IMR-90 (cell line): ENCODE measurements around the gene SLC22A4. TPM values are rescaled to one million over a fixed set of nuclear protein-coding genes. Genes with fewer than 3 reads are reported as not detected.

Experiments
- ATAC-seq: fragments of 200-7000 bp; cut with Tn5 transposase; 2 replicates; pipeline ENCODE4 v1.9.1; 2020; ENCODE audit warnings: low read depth, mild to moderate bottlenecking, moderate library complexity
- BruUV-seq: library from RNA; stranded (reverse); fragments of 400-500 nt; replicated peaks from 2 replicates; lab custom pipeline; 2021; lab: Mats Ljungman, UMichigan
- CTCF ChIA-PET: fragments of 300-600 bp; formaldehyde crosslinking; extraction: SDS; loops from one replicate; lab custom pipeline; 2021; ENCODE audit warnings: antibody characterized with exemption; lab: Yijun Ruan, JAX
- POLR2A ChIA-PET: fragments of 300-600 bp; sonication (Branson Sonifier 250); formaldehyde crosslinking; loops from one replicate; lab custom pipeline; 2022; ENCODE audit warnings: antibody characterized with exemption; ENCODE audit not compliant: unreplicated experiment; lab: Charles Lee
- DNase-seq: peaks from one replicate; pipeline ENCODE4 v3.0.0; 2013
- H2AFZ ChIP-seq: replicated peaks from 2 replicates; pipeline ENCODE3; 2013; ENCODE audit warnings: low read length, mild to moderate bottlenecking; ENCODE audit not compliant: poor library complexity
- H2AK5ac ChIP-seq: 2 replicates; pipeline ENCODE4 v1.6.1; 2013; ENCODE audit warnings: low read depth, low read length, inconsistent platforms
- H2AK9ac ChIP-seq: replicated peaks from 2 replicates; pipeline ENCODE3; 2013; ENCODE audit warnings: mild to moderate bottlenecking, low read depth, low read length, moderate library complexity; ENCODE audit not compliant: poor library complexity
- H2BK120ac ChIP-seq: 2 replicates; pipeline ENCODE4 v1.6.1; 2013; ENCODE audit warnings: low read depth, low read length, inconsistent platforms
- H2BK15ac ChIP-seq: 3 replicates; pipeline ENCODE4 v1.6.1; 2013; ENCODE audit warnings: low read depth, low read length, inconsistent platforms
- H2BK20ac ChIP-seq: 2 replicates; pipeline ENCODE4 v1.6.1; 2013; ENCODE audit warnings: low read depth, mild to moderate bottlenecking, inconsistent platforms, low read length, moderate library complexity
- H2BK5ac ChIP-seq: 2 replicates; pipeline ENCODE4 v1.6.1; 2013; ENCODE audit warnings: mild to moderate bottlenecking, low read depth, low read length, inconsistent platforms; ENCODE audit not compliant: poor library complexity, severe bottlenecking
- H3K14ac ChIP-seq: replicated peaks from 2 replicates; pipeline ENCODE4 v1.6.1; 2013; ENCODE audit warnings: low read depth, low read length, inconsistent platforms
- H3K18ac ChIP-seq: 2 replicates; pipeline ENCODE4 v1.6.1; 2013; ENCODE audit warnings: low read depth, low read length, control low read depth
- H3K23ac ChIP-seq: 2 replicates; pipeline ENCODE4 v1.6.1; 2013; ENCODE audit warnings: low read depth, low read length, inconsistent platforms
- H3K27ac ChIP-seq: 2 replicates; pipeline ENCODE4 v1.5.1; 2013; ENCODE audit warnings: mild to moderate bottlenecking, control low read depth, low read length; ENCODE audit not compliant: insufficient read depth
- H3K27me3 ChIP-seq: 2 replicates; pipeline ENCODE4 v1.6.1; 2013; ENCODE audit warnings: low read length; ENCODE audit not compliant: control insufficient read depth, insufficient read depth
- H3K36me3 ChIP-seq: 2 replicates; pipeline ENCODE4 v1.6.1; 2013; ENCODE audit warnings: low read length, mixed read lengths; ENCODE audit not compliant: control insufficient read depth, insufficient read depth
- H3K4ac ChIP-seq: 2 replicates; pipeline ENCODE4 v1.6.1; 2013; ENCODE audit warnings: low read depth, low read length, inconsistent platforms
- H3K4me1 ChIP-seq: 2 replicates; pipeline ENCODE4 v1.6.1; 2013; ENCODE audit warnings: low read length, mixed read lengths; ENCODE audit not compliant: control insufficient read depth, insufficient read depth
- H3K4me2 ChIP-seq: 2 replicates; pipeline ENCODE4 v1.6.1; 2013; ENCODE audit warnings: low read depth, mild to moderate bottlenecking, control low read depth, low read length, moderate library complexity
- H3K4me3 ChIP-seq: 2 replicates; pipeline ENCODE4 v1.5.1; 2013; ENCODE audit warnings: low read depth, mild to moderate bottlenecking, control low read depth, low read length, moderate library complexity; ENCODE audit not compliant: insufficient read depth
- H3K56ac ChIP-seq: 2 replicates; pipeline ENCODE4 v1.6.1; 2013; ENCODE audit warnings: low read length, inconsistent platforms; ENCODE audit not compliant: insufficient read depth; ENCODE audit errors: extremely low read depth
- H3K79me1 ChIP-seq, 2 experiments: 2 replicates each; pipeline ENCODE4 v1.6.1; 2013; ENCODE audit warnings: low read length in 2 of 2, inconsistent platforms in 1 of 2, low read depth in 1 of 2
- H3K9ac ChIP-seq: 2 replicates; pipeline ENCODE4 v1.6.1; 2013; ENCODE audit warnings: low read depth, low read length, control low read depth
- H3K9me1 ChIP-seq: 2 replicates; pipeline ENCODE4 v1.6.1; 2013; ENCODE audit warnings: low read length, inconsistent platforms; ENCODE audit not compliant: insufficient read depth
- H3K9me3 ChIP-seq: 2 replicates; pipeline ENCODE4 v1.6.1; 2013; ENCODE audit warnings: low read length; ENCODE audit not compliant: control insufficient read depth, insufficient read depth
- H4K20me1 ChIP-seq: 2 replicates; pipeline ENCODE4 v1.6.1; 2013; ENCODE audit warnings: low read length, inconsistent platforms; ENCODE audit not compliant: insufficient read depth
- H4K5ac ChIP-seq: 2 replicates; pipeline ENCODE4 v1.6.1; 2013; ENCODE audit warnings: mild to moderate bottlenecking, low read depth, low read length, control low read depth
- H4K8ac ChIP-seq, 2 experiments: 2 replicates each; pipeline ENCODE4 v1.6.1; 2013; ENCODE audit warnings: low read depth in 2 of 2, low read length in 2 of 2, control low read depth in 1 of 2, inconsistent platforms in 1 of 2
- H4K91ac ChIP-seq: 2 replicates; pipeline ENCODE4 v1.6.1; 2013; ENCODE audit warnings: low read depth, low read length, inconsistent platforms; ENCODE audit not compliant: insufficient read depth
- MAFK ChIP-seq: IDR thresholded peaks from 2 replicates; pipeline ENCODE4 v1.6.1; 2012; ENCODE audit warnings: low read depth, low read length, improper control_type of control experiment
- MAZ ChIP-seq: IDR thresholded peaks from 2 replicates; pipeline ENCODE4 v1.6.1; 2012; ENCODE audit warnings: low read depth, mild to moderate bottlenecking, low read length, improper control_type of control experiment, moderate library complexity, borderline replicate concordance
- WGBS, 2 experiments: methylation state at CpG; one replicate each; pipeline versions ENCODE4 v1.1.5 to v1.1.7; 2013; ENCODE audit warnings: missing lambda C conversion rate in 2 of 2; ENCODE audit not compliant: insufficient read length in 1 of 2; ENCODE audit errors: extremely low coverage in 2 of 2; 5-methylcytosine and 5-hydroxymethylcytosine counted together
- dilution Hi-C: fragments of 300-500 bp; cut with HindIII; formaldehyde crosslinking; loops from one replicate; pipeline ENCODE4 v1.14.3; 2018; ENCODE audit warnings: low sequenced_read_pairs; ENCODE audit not compliant: unreplicated experiment
- in situ Hi-C: fragments of 300-500 bp; cut with MboI; formaldehyde crosslinking; loops from 3 replicates; pipeline ENCODE4 v1.14.3; 2019; ENCODE audit warnings: low sequenced_read_pairs, inconsistent platforms, mixed read lengths
- intact Hi-C: fragments of 100-400 bp; cut with micrococcal nuclease; formaldehyde crosslinking; loops from 2 replicates; pipeline ENCODE4 v1.10.0; 2022
- polyA plus RNA-seq, 3 experiments: library from polyadenylated mRNA; depleted of rRNA; stranded (reverse); fragments of >200 nt; gene quantifications; 2 replicates each; pipeline ENCODE4 v1.2.3, GENCODE V29; 2012; ENCODE audit warnings: low replicate concordance in 1 of 3
- total RNA-seq: library from RNA; depleted of rRNA; stranded (reverse); fragments of >200 nt; gene quantifications from 2 replicates; pipeline ENCODE4 v1.2.3, GENCODE V29; 2012

SLC22A4 gene
- total and polyA plus RNA-seq, 2 of the 4 experiments (the other 2 are of a cell fraction): 2.6 to 3.2 TPM

DNA sequence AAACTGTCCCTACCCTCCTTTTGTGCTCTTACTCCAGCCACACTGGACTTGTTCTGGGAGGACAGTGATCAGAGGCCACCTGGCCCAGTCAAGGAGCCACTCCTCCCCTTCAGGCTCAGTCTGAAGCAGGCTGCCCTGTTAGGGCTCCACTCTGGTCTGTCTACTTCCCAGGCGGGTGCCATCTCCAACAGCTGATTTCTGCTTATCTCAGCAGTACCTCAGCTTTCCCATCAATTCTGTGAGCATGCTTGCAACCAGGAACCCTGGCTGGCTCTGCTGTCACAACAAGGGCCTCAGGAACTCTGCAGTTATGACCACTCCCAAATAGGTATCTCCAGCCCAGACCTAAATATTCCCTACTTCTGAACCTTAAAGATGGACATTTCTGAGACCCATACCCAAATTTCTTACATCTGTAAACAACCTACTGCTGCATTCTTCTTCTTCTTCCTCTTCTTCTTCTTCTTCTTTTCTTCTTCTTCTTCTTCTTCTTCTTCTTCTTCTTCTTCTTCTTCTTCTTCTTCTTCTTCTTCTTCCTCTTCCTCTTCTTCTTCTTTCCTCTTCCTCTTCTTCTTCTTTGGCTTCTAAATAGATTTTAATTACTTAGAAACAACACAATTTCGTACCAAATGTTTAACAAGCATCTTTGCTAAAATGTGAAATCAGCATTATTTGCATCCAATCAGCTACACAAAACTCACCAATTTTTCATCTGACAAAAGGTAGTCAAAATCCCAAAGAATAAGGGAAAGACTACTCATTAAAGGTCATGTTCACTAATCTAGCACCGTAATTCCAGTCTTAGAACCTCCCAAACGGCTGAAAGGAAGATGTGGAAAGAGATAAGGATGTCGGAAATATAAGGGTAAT, 13.6 kb upstream of the SLC22A4 start:
- intact Hi-C loops: no loop called here
- POLR2A ChIA-PET: no interaction called here
- 43% methylated on average over 1 of the region's 5 CpGs; no CpG with 5 or more reads in 1 of the 2 experiments for WGBS, 2 experiments

More for the DNA sequence above, 13.6 kb upstream of the SLC22A4 start:
- Histone ChIP-seq H3K4me2 (no peak overlapping the region), H3K36me3 (no peaks in the 10 kb centered on the region), H3K79me1 (no peaks in the 10 kb centered on the region), H3K27ac (no peak overlapping the region), H2AFZ (no peak overlapping the region), H3K23ac (no peak overlapping the region), H3K9me1 (peaks cover 3% of the 10 kb centered on the region; the same call in 1 of the 2 replicates), H2AK5ac (no peak overlapping the region), H4K91ac (no peak overlapping the region), H3K4me1 (peaks cover 2% of the 10 kb centered on the region; the same call in 1 of the 2 replicates), H3K56ac (no peak overlapping the region), H3K14ac (no peak overlapping the region), H4K5ac (no peak overlapping the region), H2AK9ac (no peak overlapping the region), H3K18ac (no peak overlapping the region), H2BK20ac (no peak overlapping the region), H3K9me3 (no peaks in the 10 kb centered on the region), H2BK15ac (no peak overlapping the region), H3K4me3 (no peak overlapping the region), H2BK5ac (no peak overlapping the region), H3K9ac (no peak overlapping the region), H2BK120ac (no peak overlapping the region), H4K8ac (no peak overlapping the region), H3K27me3 (peaks cover 5% of the 10 kb centered on the region), H3K4ac (no peak overlapping the region), H4K20me1 (no peaks in the 10 kb centered on the region)
- CTCF ChIA-PET: interaction anchor here (0.5 to 1.4 kb wide), 2 partner anchors 8 to 12 kb away, joined by 3 to 4 read pairs; no protein-coding TSS in a partner anchor
- no TSS peak for BruUV-seq
- in situ Hi-C loops: no loop called here
- TF ChIP-seq MAZ: no peak
- peak; percentile 59 for TF ChIP-seq MAFK
- dilution Hi-C loops: no loop called here
- ATAC-seq: no peak
- DNase-seq: no peak
